B cell (primary cell): Measurements from ENCODE around the gene ADAMTS10. TPM values are rescaled to one million over a fixed set of nuclear protein-coding genes. Genes with fewer than 3 reads are reported as not detected.
A peak's percentile ranks its signal among the peaks of the same experiment; 100 is the strongest.

Experiments used
- ATAC-seq: fragments of 200-7000 bp; cut with Tn5 transposase; one replicate; pipeline ENCODE4 v1.10.0; 2021; ENCODE audit warnings: low read depth, mild to moderate bottlenecking, moderate number of reproducible peaks, moderate library complexity
- CTCF ChIA-PET: fragments of 350-600 bp; sonication (Branson Sonifier 250); formaldehyde crosslinking; loops from one replicate; lab custom pipeline; 2021; ENCODE audit warnings: antibody characterized with exemption, inconsistent platforms; lab: Charles Lee
- POLR2A ChIA-PET: fragments of 350-600 bp; sonication (Branson Sonifier 250); formaldehyde crosslinking; loops from one replicate; lab custom pipeline; 2021; ENCODE audit warnings: antibody characterized with exemption; lab: Charles Lee
- DNase-seq: peaks from one replicate; pipeline ENCODE4 v3.0.0; 2013
- H2AFZ ChIP-seq: 2 replicates; pipeline ENCODE4 v1.6.1; 2012; ENCODE audit warnings: mild to moderate bottlenecking, low read depth, low read length; ENCODE audit not compliant: insufficient read depth, poor library complexity, severe bottlenecking
- H3K27ac ChIP-seq, 2 donors: 1 replicate in 1 of 2; 2 replicates in 1 of 2; pipeline ENCODE4 v1.5.1; 2012 to 2013; ENCODE audit warnings: low read length in 2 of 2, mild to moderate bottlenecking in 2 of 2, moderate library complexity in 1 of 2
- H3K27me3 ChIP-seq, 4 experiments: fragments of 200-600 bp in 1 of 4; sonication (generic) in 1 of 4; replicated peaks in 1 of 4; 1 replicate in 2 of 4; 2 replicates in 2 of 4; pipeline versions ENCODE4 v1.6.1 to v1.7.0; 2013 to 2016; ENCODE audit warnings: low read length in 3 of 4, mild to moderate bottlenecking in 2 of 4, mixed read lengths in 1 of 4, moderate library complexity in 1 of 4; ENCODE audit not compliant: insufficient read depth in 4 of 4, control insufficient read depth in 3 of 4; ENCODE audit errors: control extremely low read depth in 1 of 4
- H3K36me3 ChIP-seq, 2 experiments: replicated peaks in 1 of 2; 1 replicate in 1 of 2; 2 replicates in 1 of 2; pipeline versions ENCODE4 v1.6.1 to v1.7.1; 2013; ENCODE audit warnings: low read length in 1 of 2; ENCODE audit not compliant: insufficient read depth in 2 of 2, control insufficient read depth in 1 of 2; ENCODE audit errors: control extremely low read depth in 1 of 2, extremely low read depth in 1 of 2
- H3K4me1 ChIP-seq, 2 donors: fragments of 200-600 bp in 1 of 2; sonication (generic) in 1 of 2; 1 replicate in 1 of 2; 2 replicates in 1 of 2; pipeline versions ENCODE4 v1.5.1 to v1.6.1; 2013 to 2017; ENCODE audit warnings: low read length in 2 of 2; ENCODE audit not compliant: control insufficient read depth in 2 of 2, insufficient read depth in 2 of 2
- H3K4me2 ChIP-seq: replicated peaks from 2 replicates; pipeline ENCODE3; 2012; ENCODE audit warnings: mild to moderate bottlenecking, low read depth, low read length; ENCODE audit not compliant: poor library complexity, severe bottlenecking
- H3K4me3 ChIP-seq, 5 experiments: fragments of 200-600 bp in 1 of 5; sonication (generic) in 1 of 5; 1 replicate in 3 of 5; 2 replicates in 2 of 5; pipeline versions ENCODE4 v1.5.1 to v1.7.0; 2011 to 2016; ENCODE audit warnings: low read length in 4 of 5, mild to moderate bottlenecking in 4 of 5, low read depth in 2 of 5, control low read depth in 1 of 5, moderate library complexity in 1 of 5; ENCODE audit not compliant: insufficient read depth in 1 of 5; ENCODE audit errors: control extremely low read depth in 1 of 5, extremely low read depth in 1 of 5
- H3K79me2 ChIP-seq: fragments of 200-600 bp; sonication (generic); one replicate; pipeline ENCODE4 v1.6.0; 2016; ENCODE audit warnings: low read length; ENCODE audit not compliant: control insufficient read depth, insufficient read depth
- H3K9ac ChIP-seq: fragments of 200-600 bp; sonication (generic); 2 replicates; pipeline ENCODE4 v1.6.1; 2017; ENCODE audit warnings: mild to moderate bottlenecking, low read length, moderate library complexity
- H3K9me3 ChIP-seq, 3 donors: one replicate each; pipeline versions ENCODE4 v1.6.1 to v1.7.1; 2013; ENCODE audit warnings: low read length in 2 of 3; ENCODE audit not compliant: control insufficient read depth in 2 of 3, insufficient read depth in 1 of 3; ENCODE audit errors: control extremely low read depth in 1 of 3
- H4K20me1 ChIP-seq: 2 replicates; pipeline ENCODE4 v1.6.0; 2012; ENCODE audit warnings: mild to moderate bottlenecking, low read length; ENCODE audit not compliant: insufficient read depth, control insufficient read depth, poor library complexity, severe bottlenecking
- H3K27ac Mint-ChIP-seq: one replicate; pipeline ENCODE4 v1.8.0; 2021; ENCODE audit warnings: mixed read lengths
- H3K27me3 Mint-ChIP-seq: one replicate; pipeline ENCODE4 v1.8.0; 2021; ENCODE audit warnings: mixed read lengths
- H3K4me1 Mint-ChIP-seq: one replicate; pipeline ENCODE4 v1.8.0; 2021; ENCODE audit warnings: mixed read lengths
- H3K4me3 Mint-ChIP-seq: one replicate; pipeline ENCODE4 v1.8.0; 2021; ENCODE audit warnings: mixed read lengths
- H3K9me3 Mint-ChIP-seq: one replicate; pipeline ENCODE4 v1.8.0; 2022; ENCODE audit warnings: mixed read lengths; ENCODE audit not compliant: insufficient read depth
- CTCF ChIP-seq: fragments of 200-600 bp; IDR thresholded peaks from one replicate; pipeline ENCODE4 v1.8.0; 2022; ENCODE audit warnings: antibody characterized with exemption, mild to moderate bottlenecking
- EZH2 ChIP-seq: IDR thresholded peaks from 2 replicates; pipeline ENCODE4 v1.6.1; 2012; ENCODE audit warnings: borderline replicate concordance, low read depth, mild to moderate bottlenecking, moderate library complexity, low read length; ENCODE audit not compliant: insufficient read depth, poor library complexity, severe bottlenecking
- WGBS: methylation state at CpG from one replicate; pipeline ENCODE4 v1.1.5; 2013; ENCODE audit warnings: missing lambda C conversion rate; ENCODE audit not compliant: insufficient coverage; 5-methylcytosine and 5-hydroxymethylcytosine counted together
- intact Hi-C: fragments of 100-400 bp; cut with micrococcal nuclease; formaldehyde crosslinking; loops from one replicate; pipeline ENCODE4 v1.10.0; 2022
- polyA plus RNA-seq: library from polyadenylated mRNA; depleted of rRNA; stranded (reverse); fragments of >200 nt; gene quantifications from 2 replicates; pipeline ENCODE4 v1.2.3, GENCODE V29; 2012
- total RNA-seq, 2 donors: library from RNA; stranded (reverse); fragments of 120-200 nt in 1 of 2; gene quantifications; 1 replicate in 1 of 2; 2 replicates in 1 of 2; pipeline versions ENCODE4 v1.2.3 to v1.2.4, GENCODE V29; 2013 to 2022

Gene ADAMTS10
- total and polyA plus RNA-seq, 2 donors (not counting 1 experiment from before 2014, with no cell fraction given) = 0.59 to 1.8 TPM

GRCh38 chr19:8609279-8610040 is 1.1 kb downstream of the ADAMTS10 start:
- TF ChIP-seq CTCF (no peak), EZH2 (no peak)
- Mint-ChIP-seq H3K27ac (no peak overlapping the region), H3K4me3 (peak overlapping the region; percentile 83), H3K4me1 (peaks cover 15% of the 10 kb centered on the region), H3K9me3 (no peaks in the 10 kb centered on the region), H3K27me3 (peaks cover 36% of the 10 kb centered on the region)
- intact Hi-C loops = no loop called here
- no peak overlapping the region for H3K27ac ChIP-seq
- ChIA-PET CTCF (no interaction called here), POLR2A (no interaction called here)
- DNase-seq (no peak), ATAC-seq (no peak)
- 7% methylated on average over 44 of the region's 47 CpGs for WGBS
- H4K20me1 ChIP-seq = no peaks in the 10 kb centered on the region
- peaks cover 0 to 31% (median 5%) of the 10 kb centered on the region in 3 donors for H3K9me3 ChIP-seq
- H3K79me2 ChIP-seq = no peaks in the 10 kb centered on the region
- peak overlapping the region; percentile 90 for H3K4me2 ChIP-seq
- H2AFZ ChIP-seq = peak overlapping the region; percentile 62
- peak overlapping the region in 4 of 5 experiments; percentile 3 to 58 (median 48) for H3K4me3 ChIP-seq
- peak overlapping the region; percentile 55 for H3K9ac ChIP-seq
- H3K27me3 ChIP-seq = peaks cover 0 to 27% (median 19%) of the 10 kb centered on the region in 4 experiments
- peaks cover 16 to 22% of the 10 kb centered on the region in 2 donors for H3K4me1 ChIP-seq
- H3K36me3 ChIP-seq = no peaks in the 10 kb centered on the region

- no peak overlapping the region for H2AFZ ChIP-seq
- WGBS = 79% methylated on average over 5 of the region's 5 CpGs
- POLR2A ChIA-PET = no interaction called here
These were observed 1.6 kb downstream of the ADAMTS10 start for GRCh38 chr19:8608941-8609278.

More at GRCh38 chr19:8608941-8609278, 1.6 kb downstream of the ADAMTS10 start:
- peak overlapping the region; percentile 66 for H3K4me3 Mint-ChIP-seq
- no peak overlapping the region for H3K27ac Mint-ChIP-seq
- no peak for DNase-seq
- intact Hi-C loops = no loop called here
- Histone ChIP-seq H3K9ac (no peak overlapping the region), H3K27me3 (peaks cover 0 to 27% (median 19%) of the 10 kb centered on the region in 4 experiments), H3K4me2 (peak overlapping the region; percentile 90), H3K9me3 (peaks cover 0 to 31% (median 6%) of the 10 kb centered on the region in 3 donors), H3K27ac (no peak overlapping the region), H3K4me3 (peak overlapping the region in 1 of 5 experiments; percentile 58), H3K36me3 (no peaks in the 10 kb centered on the region), H3K4me1 (peaks cover 16 to 22% of the 10 kb centered on the region in 2 donors), H3K79me2 (no peaks in the 10 kb centered on the region), H4K20me1 (no peaks in the 10 kb centered on the region)
- peaks cover 36% of the 10 kb centered on the region for H3K27me3 Mint-ChIP-seq
- no peak for ATAC-seq
- CTCF ChIA-PET = no interaction called here
- no peak for TF ChIP-seq EZH2
- no peaks in the 10 kb centered on the region for H3K9me3 Mint-ChIP-seq
- peaks cover 15% of the 10 kb centered on the region for H3K4me1 Mint-ChIP-seq
